Erythroblast (primary cell): ENCODE measurements around the gene LRRN4CL.

Experiments
- GATA1 ChIP-seq: IDR thresholded peaks from 2 replicates; pipeline ENCODE4 v1.6.1; 2011; ENCODE audit warnings: low read depth, mild to moderate bottlenecking, control low read depth, low read length, moderate library complexity
- POLR2A ChIP-seq: IDR thresholded peaks from 2 replicates; pipeline ENCODE4 v1.6.1; 2011; ENCODE audit warnings: mild to moderate bottlenecking, low read length

- no peak for TF ChIP-seq POLR2A
- TF ChIP-seq GATA1: no peak
Observed at GRCh38 chr11:62719302-62719978, 30.1 kb upstream of the LRRN4CL start.
